Measurements from ENCODE around the gene KRTAP19-4. TPM values are rescaled to one million over a fixed set of nuclear protein-coding genes. Genes with fewer than 3 reads are reported as not detected.

Gene KRTAP19-4
- total and polyA plus RNA-seq, 5 experiments from 2014 or later: not detected

DNA sequence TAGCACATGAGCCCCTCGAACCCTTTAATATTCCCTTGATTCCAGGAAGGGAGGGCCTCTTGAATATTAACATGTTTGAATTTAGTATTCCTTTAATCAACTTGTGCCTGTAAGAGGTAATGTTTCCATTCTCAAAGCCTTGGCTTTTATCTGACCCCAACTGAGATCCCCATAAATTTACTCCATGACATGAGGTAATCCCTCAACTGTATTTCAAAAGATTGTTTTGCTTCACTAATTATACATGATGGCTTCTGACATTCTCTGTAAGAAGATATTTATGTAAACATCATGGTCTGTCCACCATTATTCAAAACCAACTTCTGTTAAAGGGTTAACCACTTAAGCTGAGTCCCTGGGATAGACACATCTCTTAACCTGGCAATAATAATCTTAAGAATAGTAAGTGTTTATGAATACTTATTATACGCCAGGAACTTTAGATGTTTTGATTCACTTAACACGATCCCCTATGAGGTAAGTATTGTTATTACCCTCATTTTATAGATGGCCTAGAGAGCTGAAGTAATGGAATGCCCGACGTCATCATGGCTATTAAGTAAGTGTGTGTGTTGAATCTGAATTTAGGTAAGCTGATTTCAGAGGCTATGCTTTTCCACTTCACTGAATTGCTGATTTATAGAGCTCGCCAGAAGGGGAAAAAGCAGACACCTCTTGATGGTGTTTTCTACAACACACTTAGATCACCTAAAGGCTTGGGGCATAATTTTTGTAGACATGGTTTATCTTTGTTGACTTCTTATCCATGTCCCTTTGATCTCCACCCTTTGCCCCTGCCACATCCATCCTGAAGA lies 27.9 kb downstream of the KRTAP19-4 start:
- DNase-seq: no peak
- POLR2A ChIA-PET: no interaction called here
- Mint-ChIP-seq H3K36me3 (no peaks in the 10 kb centered on the region), H3K9me3 (peaks cover 0 to 5% (median 0%) of the 10 kb centered on the region in 9 donors), H3K4me3 (no peak overlapping the region), H3K4me1 (no peaks in the 10 kb centered on the region), H3K27ac (no peak overlapping the region), H3K27me3 (peaks cover 2 to 17% (median 4%) of the 10 kb centered on the region in 5 donors)
- no peak for ATAC-seq

DNA sequence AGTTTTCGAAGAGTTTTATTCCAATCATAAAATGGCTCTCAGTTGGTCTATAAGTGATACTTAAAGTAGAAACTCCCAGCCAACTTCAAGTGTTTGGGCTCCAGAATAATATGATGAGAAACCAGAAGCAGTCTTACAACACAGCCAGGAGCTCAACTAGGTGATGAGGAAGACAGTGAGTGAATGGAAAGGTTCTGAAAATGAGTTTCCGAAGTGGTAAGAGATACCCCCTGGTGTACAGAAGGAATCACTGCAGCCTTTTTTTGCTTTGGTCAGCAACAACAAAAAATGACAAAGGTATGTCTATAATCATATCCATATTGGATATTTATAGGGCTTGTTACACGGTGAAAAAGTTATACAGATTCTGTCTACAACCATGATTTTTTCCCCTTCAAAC lies 33.3 kb downstream of the KRTAP19-4 start:
- H3K4me3 Mint-ChIP-seq: no peak overlapping the region
- peaks cover 2 to 19% (median 6%) of the 10 kb centered on the region in 5 donors for H3K27me3 Mint-ChIP-seq
- H3K27ac Mint-ChIP-seq: no peak overlapping the region
- DNase-seq: no peak
- no peaks in the 10 kb centered on the region for H3K4me1 Mint-ChIP-seq
- peaks cover 0 to 2% (median 0%) of the 10 kb centered on the region in 9 donors for H3K9me3 Mint-ChIP-seq
- H3K36me3 Mint-ChIP-seq: no peaks in the 10 kb centered on the region
- POLR2A ChIA-PET: no interaction called here
- no peak for ATAC-seq

DNA sequence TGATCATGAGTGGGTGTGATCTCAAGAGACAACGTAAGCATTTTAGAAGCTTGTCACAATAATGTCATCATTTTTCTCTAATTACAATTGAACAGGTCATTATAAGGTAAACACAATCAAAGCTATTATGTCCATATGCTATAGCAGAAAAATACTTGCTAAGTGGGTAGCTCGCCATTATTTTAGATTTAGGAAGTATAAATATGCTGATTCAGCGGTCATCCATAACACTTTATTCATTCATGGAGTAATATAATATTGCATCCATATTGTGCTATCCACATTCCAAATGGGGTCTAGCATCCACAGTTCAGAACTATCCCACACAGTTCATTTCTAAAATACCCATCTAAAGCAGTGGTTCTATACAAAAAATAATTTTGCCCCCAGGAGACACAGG lies 48.5 kb downstream of the KRTAP19-4 start:
- Mint-ChIP-seq H3K4me1 (peaks cover 0 to 1% (median 0%) of the 10 kb centered on the region in 4 donors), H3K27me3 (peaks cover 0 to 18% (median 5%) of the 10 kb centered on the region in 5 donors), H3K9me3 (peaks cover 0 to 2% (median 0%) of the 10 kb centered on the region in 9 donors), H3K27ac (no peak overlapping the region), H3K4me3 (no peak overlapping the region), H3K36me3 (no peaks in the 10 kb centered on the region)
- POLR2A ChIA-PET: no interaction called here
- ATAC-seq: no peak
- DNase-seq: no peak

DNA sequence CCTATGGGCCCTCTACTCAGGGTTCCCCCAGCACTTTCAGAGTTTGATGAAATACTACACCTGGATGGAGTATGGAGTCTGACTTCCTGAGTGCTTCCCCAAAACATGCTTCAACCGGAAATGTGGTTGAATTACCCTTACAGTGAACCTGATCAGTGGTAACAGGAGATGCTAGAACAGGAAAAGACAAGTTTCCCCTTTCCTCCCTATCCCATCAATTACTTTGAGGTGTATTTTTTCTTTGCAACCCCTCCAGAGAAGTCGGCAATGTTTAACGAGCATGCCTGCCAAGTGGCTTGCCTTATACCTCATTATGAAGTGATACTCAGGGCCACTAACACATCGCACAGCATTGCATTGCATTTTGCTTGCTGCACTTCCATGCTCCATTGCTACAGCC lies 49.9 kb downstream of the KRTAP19-4 start:
- Mint-ChIP-seq H3K4me3 (no peak overlapping the region), H3K4me1 (peaks cover 0 to 1% (median 0%) of the 10 kb centered on the region in 4 donors), H3K27ac (no peak overlapping the region), H3K36me3 (no peaks in the 10 kb centered on the region), H3K27me3 (peaks cover 0 to 14% (median 7%) of the 10 kb centered on the region in 5 donors), H3K9me3 (peaks cover 0 to 2% (median 0%) of the 10 kb centered on the region in 9 donors)
- DNase-seq (no peak), ATAC-seq (no peak)
- POLR2A ChIA-PET: no interaction called here

Other genes starting within 250 kb of the KRTAP19-4 start
- not detected for gene KRTAP24-1, start 214.2 kb downstream of the KRTAP19-4 start, total RNA-seq
- gene KRTAP24-1, start 214.2 kb downstream of the KRTAP19-4 start, polyA plus RNA-seq: not detected
- gene KRTAP25-1, start 207.7 kb downstream of the KRTAP19-4 start, total RNA-seq: not detected
- not detected for gene KRTAP25-1, start 207.7 kb downstream of the KRTAP19-4 start, polyA plus RNA-seq
- not detected for gene KRTAP26-1, start 176.8 kb downstream of the KRTAP19-4 start, total RNA-seq
- gene KRTAP26-1, start 176.8 kb downstream of the KRTAP19-4 start, polyA plus RNA-seq: not detected
- gene KRTAP27-1, start 159.5 kb downstream of the KRTAP19-4 start, total RNA-seq: not detected
- not detected for gene KRTAP27-1, start 159.5 kb downstream of the KRTAP19-4 start, polyA plus RNA-seq
- gene KRTAP23-1, start 148.6 kb downstream of the KRTAP19-4 start, total RNA-seq: not detected
- gene KRTAP23-1, start 148.6 kb downstream of the KRTAP19-4 start, polyA plus RNA-seq: not detected
- gene KRTAP13-2, start 124.9 kb downstream of the KRTAP19-4 start, total RNA-seq: not detected
- not detected for gene KRTAP13-2, start 124.9 kb downstream of the KRTAP19-4 start, polyA plus RNA-seq
- gene KRTAP13-1, start 101.1 kb downstream of the KRTAP19-4 start, total RNA-seq: not detected
- gene KRTAP13-1, start 101.1 kb downstream of the KRTAP19-4 start, polyA plus RNA-seq: not detected
- gene KRTAP13-3, start 71.2 kb downstream of the KRTAP19-4 start, total RNA-seq: not detected
- gene KRTAP13-3, start 71.2 kb downstream of the KRTAP19-4 start, polyA plus RNA-seq: not detected
- gene KRTAP13-4, start 66.9 kb downstream of the KRTAP19-4 start, total RNA-seq: not detected
- gene KRTAP13-4, start 66.9 kb downstream of the KRTAP19-4 start, polyA plus RNA-seq: not detected
- gene KRTAP15-1, start 56.9 kb downstream of the KRTAP19-4 start, total RNA-seq: not detected
- not detected for gene KRTAP15-1, start 56.9 kb downstream of the KRTAP19-4 start, polyA plus RNA-seq
- gene KRTAP19-1, start 16.8 kb downstream of the KRTAP19-4 start, total RNA-seq: not detected
- not detected for gene KRTAP19-1, start 16.8 kb downstream of the KRTAP19-4 start, polyA plus RNA-seq
- gene KRTAP19-2, start 9.7 kb downstream of the KRTAP19-4 start, total RNA-seq: not detected
- not detected for gene KRTAP19-2, start 9.7 kb downstream of the KRTAP19-4 start, polyA plus RNA-seq
- gene KRTAP19-3, start 5.2 kb downstream of the KRTAP19-4 start, total RNA-seq: not detected
- not detected for gene KRTAP19-3, start 5.2 kb downstream of the KRTAP19-4 start, polyA plus RNA-seq
- gene KRTAP19-5, start 5.0 kb upstream of the KRTAP19-4 start, total RNA-seq: not detected
- not detected for gene KRTAP19-5, start 5.0 kb upstream of the KRTAP19-4 start, polyA plus RNA-seq
- not detected for gene KRTAP19-6, start 44.7 kb upstream of the KRTAP19-4 start, total RNA-seq
- not detected for gene KRTAP19-6, start 44.7 kb upstream of the KRTAP19-4 start, polyA plus RNA-seq
- not detected for gene KRTAP19-7, start 64.1 kb upstream of the KRTAP19-4 start, total RNA-seq
- gene KRTAP19-7, start 64.1 kb upstream of the KRTAP19-4 start, polyA plus RNA-seq: not detected
- not detected for gene KRTAP22-2, start 93.2 kb upstream of the KRTAP19-4 start, total RNA-seq
- gene KRTAP22-2, start 93.2 kb upstream of the KRTAP19-4 start, polyA plus RNA-seq: not detected
- gene KRTAP6-3, start 95.3 kb upstream of the KRTAP19-4 start, total RNA-seq: not detected
- not detected for gene KRTAP6-3, start 95.3 kb upstream of the KRTAP19-4 start, polyA plus RNA-seq
- gene KRTAP6-2, start 101.7 kb upstream of the KRTAP19-4 start, total RNA-seq: not detected
- not detected for gene KRTAP6-2, start 101.7 kb upstream of the KRTAP19-4 start, polyA plus RNA-seq
- not detected for gene KRTAP22-1, start 103.9 kb upstream of the KRTAP19-4 start, total RNA-seq
- gene KRTAP22-1, start 103.9 kb upstream of the KRTAP19-4 start, polyA plus RNA-seq: not detected
- not detected for gene KRTAP6-1, start 116.8 kb upstream of the KRTAP19-4 start, total RNA-seq
- not detected for gene KRTAP6-1, start 116.8 kb upstream of the KRTAP19-4 start, polyA plus RNA-seq
- gene KRTAP20-1, start 119.3 kb upstream of the KRTAP19-4 start, total RNA-seq: not detected
- gene KRTAP20-1, start 119.3 kb upstream of the KRTAP19-4 start, polyA plus RNA-seq: not detected
- not detected for gene KRTAP20-4, start 123.5 kb upstream of the KRTAP19-4 start, total RNA-seq
- not detected for gene KRTAP20-4, start 123.5 kb upstream of the KRTAP19-4 start, polyA plus RNA-seq
- gene KRTAP20-2, start 138.0 kb upstream of the KRTAP19-4 start, total RNA-seq: not detected
- gene KRTAP20-2, start 138.0 kb upstream of the KRTAP19-4 start, polyA plus RNA-seq: not detected
- not detected for gene KRTAP20-3, start 145.7 kb upstream of the KRTAP19-4 start, total RNA-seq
- gene KRTAP20-3, start 145.7 kb upstream of the KRTAP19-4 start, polyA plus RNA-seq: not detected
- not detected for gene KRTAP21-3, start 221.6 kb upstream of the KRTAP19-4 start, total RNA-seq
- gene KRTAP21-3, start 221.6 kb upstream of the KRTAP19-4 start, polyA plus RNA-seq: not detected